Measurements from ENCODE around the gene CBX6. TPM values are rescaled to one million over a fixed set of nuclear protein-coding genes. Genes with fewer than 3 reads are reported as not detected.

CBX6 gene
- total RNA-seq, 1 experiment from 2014 or later, result 18.9 TPM

- H3K9me3 ChIP-seq, result no peaks in the 10 kb centered on the region
- no peaks in the 10 kb centered on the region for H3K27me3 ChIP-seq
- DNase-seq, result no peak
- no peaks in the 10 kb centered on the region for H3K36me3 ChIP-seq
- H3K4me3 ChIP-seq, result no peak overlapping the region
Observed at GRCh38 chr22:38852522-38852921, 19.5 kb downstream of the CBX6 start.

DNA sequence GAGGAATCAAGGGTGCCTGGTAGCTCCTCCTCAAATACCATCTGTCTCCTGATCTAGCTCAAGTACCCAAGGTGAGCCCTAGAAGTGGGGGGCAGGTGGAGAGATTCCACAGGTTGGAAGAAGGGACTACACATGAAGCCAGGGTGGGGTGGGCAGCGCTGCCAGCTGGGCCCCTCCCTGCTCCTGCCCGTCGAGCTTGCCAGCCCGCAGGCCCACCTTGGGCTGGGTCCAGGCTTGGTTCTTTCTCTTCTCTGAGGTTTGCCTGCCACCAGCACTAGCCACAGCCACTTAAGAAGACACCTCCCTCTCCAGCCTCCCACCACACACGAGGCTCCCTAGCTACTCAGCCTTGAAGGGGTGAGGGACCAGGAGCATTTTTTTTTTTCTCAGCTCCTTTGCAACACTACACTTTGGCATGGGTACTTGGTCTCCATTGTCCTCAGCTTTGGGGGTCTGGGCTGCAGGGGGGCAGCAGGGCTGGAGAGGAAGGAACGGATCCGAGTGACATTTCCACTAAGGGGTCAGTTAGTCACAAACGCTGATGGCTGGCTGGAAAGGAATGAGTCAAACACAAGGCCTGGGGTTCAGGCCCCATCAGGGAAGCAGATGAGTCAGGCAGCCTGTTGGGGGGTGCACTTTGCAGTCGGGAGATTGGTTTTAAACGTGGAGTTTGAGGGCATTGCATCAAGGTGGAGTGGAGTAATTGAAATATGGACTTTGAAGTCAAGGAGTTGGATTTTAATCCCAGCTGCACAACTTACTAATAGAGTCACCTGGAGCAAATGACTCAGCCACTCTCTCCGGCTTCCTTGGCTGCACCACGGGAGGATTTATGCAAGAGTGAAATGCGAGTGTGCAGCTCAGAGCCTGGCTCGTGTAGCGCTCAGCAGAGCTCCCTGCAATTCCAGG is 20.8 kb downstream of the CBX6 start:
- no peaks in the 10 kb centered on the region for H3K27me3 ChIP-seq

DNA sequence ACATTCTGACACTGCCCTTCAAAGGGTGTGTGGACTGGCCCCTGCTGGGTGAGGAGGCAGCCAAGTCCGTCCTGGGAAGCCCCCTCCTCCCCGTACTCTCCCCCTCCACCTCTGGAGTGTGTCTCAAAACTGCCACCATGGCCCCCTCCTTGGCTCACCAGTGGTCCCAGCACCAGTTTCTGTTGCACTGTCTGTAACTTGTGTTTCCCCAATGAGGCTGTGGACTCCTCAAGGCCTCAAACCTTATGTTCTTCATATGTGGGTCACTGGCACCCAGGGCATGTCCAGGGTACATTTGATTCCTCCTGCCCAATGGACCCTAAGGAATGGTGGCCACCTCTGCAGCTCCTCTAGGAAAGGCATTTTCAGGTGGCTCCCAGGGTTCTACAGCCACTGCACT is 21.6 kb downstream of the CBX6 start:
- H3K36me3 ChIP-seq, result no peaks in the 10 kb centered on the region
- DNase-seq, result no peak
- H3K4me3 ChIP-seq, result no peak overlapping the region

More for the DNA sequence above, 20.8 kb downstream of the CBX6 start:
- DNase-seq, result no peak
- Histone ChIP-seq H3K9me3 (no peaks in the 10 kb centered on the region), H3K36me3 (no peaks in the 10 kb centered on the region), H3K4me3 (no peak overlapping the region)

DNA sequence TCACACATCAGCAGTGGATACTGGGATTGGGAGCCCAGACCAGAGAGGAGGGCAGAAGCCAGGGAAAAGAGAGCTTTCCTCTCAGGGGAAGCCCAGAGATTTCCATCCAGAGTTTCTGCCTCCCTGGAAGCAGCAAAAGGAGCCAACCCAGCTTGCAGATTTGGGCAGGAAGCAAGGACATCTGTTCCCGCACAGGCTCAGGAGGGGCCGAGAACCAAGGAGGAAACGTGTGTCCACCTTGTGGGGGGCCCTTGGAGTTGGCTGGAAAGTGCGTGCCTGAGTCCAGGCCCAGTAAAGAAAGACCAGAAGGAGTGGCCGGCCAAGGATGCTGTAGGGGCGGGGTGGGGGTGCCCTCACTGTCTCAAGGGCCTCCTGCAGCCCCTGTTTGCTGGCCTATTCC is 22.2 kb downstream of the CBX6 start:
- Histone ChIP-seq H3K36me3 (no peaks in the 10 kb centered on the region), H3K27me3 (no peaks in the 10 kb centered on the region; the same call in 1 of the 2 replicates), H3K9me3 (no peaks in the 10 kb centered on the region), H3K4me3 (no peak overlapping the region)
- DNase-seq, result no peak

More for the DNA sequence above, 21.6 kb downstream of the CBX6 start:
- Histone ChIP-seq H3K27me3 (no peaks in the 10 kb centered on the region), H3K9me3 (no peaks in the 10 kb centered on the region)

- no peak overlapping the region for H3K4me3 ChIP-seq
- H3K36me3 ChIP-seq, result no peaks in the 10 kb centered on the region
- no peak for DNase-seq
- H3K9me3 ChIP-seq, result no peaks in the 10 kb centered on the region
- H3K27me3 ChIP-seq, result peaks cover 8% of the 10 kb centered on the region
Observed at GRCh38 chr22:38846412-38846811, 25.6 kb downstream of the CBX6 start.

DNA sequence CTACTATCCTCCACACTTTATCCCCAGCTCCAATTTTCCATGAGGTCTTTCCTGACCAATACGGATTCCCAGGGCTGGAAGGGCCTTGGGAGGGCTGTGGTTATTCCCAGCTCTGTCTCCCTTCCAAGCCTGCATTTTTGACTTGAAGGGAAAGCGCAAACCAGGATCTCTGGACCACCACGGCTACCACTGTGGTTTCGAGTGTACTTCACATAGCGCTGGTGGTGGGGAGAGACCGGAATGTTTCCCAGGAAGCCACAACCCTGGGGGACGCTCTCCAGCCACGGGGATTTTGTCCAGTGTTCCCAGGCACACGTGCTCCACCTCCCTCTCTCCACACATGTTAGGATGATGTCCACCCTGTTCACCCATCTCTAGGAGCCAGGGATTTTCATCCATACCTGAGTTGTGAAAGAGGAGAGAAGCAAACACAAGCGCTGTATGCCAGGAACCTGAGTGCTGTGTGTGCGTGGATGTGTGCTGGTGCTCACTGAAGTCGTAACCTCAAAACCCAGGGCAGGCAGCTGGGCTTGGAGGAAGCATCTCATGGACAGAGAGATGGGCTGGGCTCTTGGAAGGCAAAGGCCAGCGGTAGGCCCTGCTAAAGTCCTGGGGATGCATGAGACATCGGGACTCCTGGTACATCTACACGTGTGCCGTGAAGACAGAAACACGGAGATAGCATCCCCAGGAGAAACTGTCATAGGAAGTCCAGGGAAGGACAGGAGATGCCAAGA is 26.8 kb downstream of the CBX6 start:
- no peak overlapping the region for H3K4me3 ChIP-seq
- H3K9me3 ChIP-seq, result no peaks in the 10 kb centered on the region
- no peak for DNase-seq
- H3K36me3 ChIP-seq, result no peaks in the 10 kb centered on the region
- peaks cover 8% of the 10 kb centered on the region for H3K27me3 ChIP-seq

DNA sequence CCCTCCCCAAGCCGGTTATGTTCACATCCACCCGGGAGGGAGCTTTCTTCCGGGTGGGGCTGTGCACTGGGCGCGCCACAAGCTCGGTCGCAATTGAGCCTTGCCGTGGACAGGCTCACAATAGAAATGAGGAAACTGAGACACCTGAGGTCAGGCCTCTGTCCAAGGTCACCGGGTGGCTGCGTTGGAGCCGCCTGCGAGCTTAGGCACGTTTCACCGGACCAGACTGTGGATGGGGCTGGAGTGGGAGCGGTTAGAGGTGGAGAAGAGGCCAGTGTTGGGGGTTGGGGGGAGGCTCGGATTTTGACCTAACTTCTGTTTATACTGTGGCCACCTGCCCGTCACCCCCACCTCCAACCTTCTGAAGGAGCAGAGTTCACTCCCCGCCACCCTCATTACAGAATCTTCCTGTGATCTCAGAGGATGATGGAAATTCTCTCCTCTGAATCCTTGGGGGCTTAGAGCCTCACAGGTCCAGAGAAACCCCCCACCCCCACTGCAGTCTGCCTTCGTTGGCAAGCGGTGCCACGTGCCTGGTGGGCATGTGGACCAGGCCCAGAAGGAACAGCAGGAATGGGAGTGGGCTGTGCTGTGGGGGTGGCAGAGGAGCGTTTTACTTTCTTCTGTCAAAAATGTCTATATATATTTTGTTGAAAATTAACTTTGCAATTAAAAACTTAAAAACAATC is 27.6 kb downstream of the CBX6 start:
- peaks cover 8% of the 10 kb centered on the region for H3K27me3 ChIP-seq
- H3K36me3 ChIP-seq, result no peaks in the 10 kb centered on the region
- no peak for DNase-seq
- H3K4me3 ChIP-seq, result no peak overlapping the region
- H3K9me3 ChIP-seq, result no peaks in the 10 kb centered on the region

DNA sequence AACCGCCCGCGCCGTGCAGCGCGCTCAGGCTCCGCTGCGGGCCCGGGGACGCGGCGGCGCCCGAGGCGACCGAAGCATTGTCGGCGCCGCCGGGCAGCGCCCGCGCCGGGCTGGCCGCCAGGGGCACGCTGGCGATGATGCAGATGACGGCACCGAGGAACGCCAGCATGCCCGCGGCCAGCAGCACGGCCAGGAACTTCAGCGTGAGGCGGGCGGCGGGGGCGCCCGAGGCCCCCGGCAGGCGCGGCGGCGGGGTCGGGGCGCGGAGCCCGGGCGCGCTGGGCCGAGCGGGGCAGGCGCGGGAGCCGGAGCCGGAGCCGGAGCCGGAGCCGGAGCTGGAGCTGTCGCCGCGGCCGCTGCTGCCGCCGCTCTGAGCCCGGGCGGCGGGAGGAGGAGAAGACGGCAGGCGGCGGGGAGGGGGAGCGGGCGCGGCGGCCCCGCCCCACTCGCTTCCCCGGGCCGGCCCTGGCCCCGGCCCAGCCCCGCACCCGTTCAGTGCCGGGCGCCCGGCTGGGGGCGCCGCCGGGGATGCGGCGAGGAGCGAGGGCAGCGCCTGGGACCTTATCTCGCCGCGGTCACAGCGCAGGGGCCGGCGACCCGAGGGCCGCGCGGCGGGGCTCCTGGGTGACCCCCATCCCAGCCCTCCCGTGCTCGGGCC is 28.2 kb downstream of the CBX6 start, which contains the start of gene NPTXR:
Gene NPTXR, minus strand, starts transcription at position 372 of the 658 bp plus-strand sequence.
- DNase-seq, result peak; percentile 56
- Histone ChIP-seq H3K27me3 (peaks cover 8% of the 10 kb centered on the region), H3K9me3 (no peaks in the 10 kb centered on the region), H3K4me3 (peak within 1 kb of the TSS; percentile 6; the same call in 1 of the 2 replicates), H3K36me3 (no peaks in the 10 kb centered on the region)

DNA sequence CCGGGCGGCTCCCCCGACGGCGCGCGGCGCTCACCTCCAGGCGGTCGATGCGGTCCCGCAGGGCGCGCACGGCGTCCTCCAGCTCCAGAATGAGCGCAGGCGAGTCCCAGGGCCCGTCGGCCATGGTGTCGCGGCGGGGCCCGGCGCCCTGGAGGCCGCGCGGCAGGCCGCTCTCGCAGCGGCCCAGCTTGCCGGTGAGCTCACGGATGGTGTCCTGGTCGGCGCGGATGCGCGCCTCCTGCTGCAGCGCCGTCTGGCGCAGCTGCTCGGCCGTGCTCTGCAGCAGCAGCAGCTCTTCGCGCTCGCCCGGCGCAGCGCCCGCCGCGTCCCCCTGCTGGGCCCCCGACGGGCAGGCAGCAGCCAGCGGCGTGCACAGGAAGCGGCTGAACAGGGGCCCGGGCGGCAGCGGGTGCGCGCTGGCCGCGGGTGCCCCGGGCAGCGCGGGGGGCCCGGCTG is 28.8 kb downstream of the CBX6 start:
- peak overlapping the region; percentile 6; the same call in 1 of the 2 replicates for H3K4me3 ChIP-seq
- H3K9me3 ChIP-seq, result no peaks in the 10 kb centered on the region
- DNase-seq, result peak; percentile 71
- H3K36me3 ChIP-seq, result no peaks in the 10 kb centered on the region
- H3K27me3 ChIP-seq, result peaks cover 8% of the 10 kb centered on the region

DNA sequence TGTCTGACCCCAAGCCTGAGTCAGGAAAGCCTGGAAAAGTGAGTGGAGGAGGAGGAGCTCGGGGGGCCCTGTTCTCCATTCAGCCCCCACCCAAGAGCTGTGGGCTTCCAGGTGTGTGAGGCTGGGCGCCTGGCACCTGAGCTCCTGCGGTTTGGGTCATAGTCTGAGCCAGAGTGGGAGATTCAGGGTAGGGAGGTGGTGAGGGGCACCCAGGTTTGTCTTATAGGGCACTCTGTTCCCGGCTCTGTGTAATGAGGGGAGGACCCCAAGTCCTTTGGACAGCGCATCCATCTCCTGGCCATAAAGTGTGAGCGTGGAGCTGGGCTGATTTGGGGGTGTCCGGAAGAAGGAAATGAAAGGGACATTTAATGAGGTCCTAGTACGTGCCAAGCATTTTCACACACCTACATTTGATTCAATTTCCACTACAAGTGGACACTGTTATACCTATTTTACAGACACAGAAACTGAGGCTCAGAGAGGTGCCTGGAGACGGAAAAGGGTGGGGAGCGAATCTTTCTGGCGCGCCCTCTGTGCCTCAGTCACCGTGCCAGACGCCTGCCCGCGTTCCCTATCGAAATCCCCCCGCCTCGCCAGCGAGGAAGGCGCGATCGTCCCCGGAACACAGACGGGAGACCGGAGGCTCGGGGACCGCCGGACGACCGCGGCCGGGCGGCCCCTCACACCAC is 29.4 kb downstream of the CBX6 start:
- no peak overlapping the region; the same call in 1 of the 2 replicates for H3K4me3 ChIP-seq
- H3K27me3 ChIP-seq, result peaks cover 8% of the 10 kb centered on the region
- H3K9me3 ChIP-seq, result no peaks in the 10 kb centered on the region
- DNase-seq, result no peak
- no peaks in the 10 kb centered on the region for H3K36me3 ChIP-seq

DNA sequence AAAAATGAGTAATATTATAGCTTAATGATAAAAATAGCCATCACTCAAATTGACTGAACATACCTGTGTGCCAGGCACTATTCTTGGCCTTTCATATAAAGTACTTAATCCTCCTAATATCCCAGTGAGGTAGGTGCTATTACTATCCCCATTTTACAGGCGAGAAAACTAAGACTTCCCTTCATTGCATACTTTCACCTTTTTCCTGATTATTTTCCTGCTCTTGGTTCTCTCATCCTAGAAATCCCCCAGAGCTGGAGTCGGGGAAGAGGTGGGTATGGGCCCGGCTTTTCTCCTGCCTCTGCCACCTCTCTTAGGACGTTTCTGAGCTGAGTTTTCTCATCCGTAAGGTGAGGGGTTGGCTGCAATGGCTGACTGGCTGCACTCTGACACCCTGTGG is 30.4 kb downstream of the CBX6 start:
- Histone ChIP-seq H3K36me3 (no peaks in the 10 kb centered on the region), H3K4me3 (no peak overlapping the region), H3K27me3 (peaks cover 8% of the 10 kb centered on the region), H3K9me3 (no peaks in the 10 kb centered on the region)
- DNase-seq, result no peak

GRCh38 chr22:38841211-38841610 is 30.8 kb downstream of the CBX6 start:
- DNase-seq, result no peak
- H3K27me3 ChIP-seq, result peaks cover 8% of the 10 kb centered on the region

GRCh38 chr22:38840129-38840528 is 31.9 kb downstream of the CBX6 start:
- no peaks in the 10 kb centered on the region for H3K36me3 ChIP-seq

More at GRCh38 chr22:38841211-38841610, 30.8 kb downstream of the CBX6 start:
- Histone ChIP-seq H3K4me3 (no peak overlapping the region), H3K36me3 (no peaks in the 10 kb centered on the region), H3K9me3 (no peaks in the 10 kb centered on the region)

GRCh38 chr22:38839686-38840085 is 32.3 kb downstream of the CBX6 start:
- no peak overlapping the region for H3K4me3 ChIP-seq
- DNase-seq, result no peak
- H3K36me3 ChIP-seq, result no peaks in the 10 kb centered on the region
- H3K27me3 ChIP-seq, result peaks cover 8% of the 10 kb centered on the region
- no peaks in the 10 kb centered on the region for H3K9me3 ChIP-seq

More at GRCh38 chr22:38840129-38840528, 31.9 kb downstream of the CBX6 start:
- peaks cover 8% of the 10 kb centered on the region for H3K27me3 ChIP-seq
- H3K4me3 ChIP-seq, result no peak overlapping the region
- no peaks in the 10 kb centered on the region for H3K9me3 ChIP-seq
- DNase-seq, result no peak

- H3K9me3 ChIP-seq, result no peaks in the 10 kb centered on the region
- no peak overlapping the region for H3K4me3 ChIP-seq
- peaks cover 4% of the 10 kb centered on the region; the same call in 1 of the 2 replicates for H3K27me3 ChIP-seq
- DNase-seq, result no peak
- no peaks in the 10 kb centered on the region for H3K36me3 ChIP-seq
Observed at GRCh38 chr22:38837414-38837928, 34.5 kb downstream of the CBX6 start.
